Occipital lobe (tissue), 3 donors: ENCODE measurements around the gene PLXDC2. TPM values are rescaled to one million over a fixed set of nuclear protein-coding genes. Genes with fewer than 3 reads are reported as not detected.

Experiments
- DNase-seq: peaks from one replicate; lab custom pipeline; 2025; lab: John Stamatoyannopoulos, UW
- small RNA-seq: library from RNA; depleted of rRNA; stranded (forward); fragments of <200 nt; gene quantifications from one replicate; pipeline ENCODE3, GENCODE V24; 2014
- total RNA-seq: library from RNA; depleted of rRNA; stranded (reverse); fragments of >200 nt; gene quantifications from one replicate; pipeline ENCODE4 v1.2.3, GENCODE V29; 2014

PLXDC2 gene
- total RNA-seq, 1 donor from 2014 or later = 12.5 TPM

GRCh38 chr10:20327954-20328353 lies 511.7 kb downstream of the PLXDC2 start:
- no peak for DNase-seq

GRCh38 chr10:20330246-20330645 lies 514.0 kb downstream of the PLXDC2 start:
- DNase-seq = no peak

- DNase-seq = no peak
Measured at GRCh38 chr10:20334559-20334958, 518.3 kb downstream of the PLXDC2 start.

Small RNA genes lying within 50 kb of the gene (small RNA-seq; reads per million reads assigned to genes)
- gene RNU6-1212P = not detected
